GM04504 (cell line): ENCODE data around the gene CRYGA.
"Not testable (repeated sequence)": the region's sequence is repeated elsewhere in the genome, so short reads cannot be mapped to it uniquely, and the experiment has no call there.

ENCODE experiments used
- DNase-seq: peaks from one replicate; pipeline ENCODE4 v3.0.0-alpha.2; 2012; ENCODE audit warnings: low read depth

Gene CRYGA

DNA sequence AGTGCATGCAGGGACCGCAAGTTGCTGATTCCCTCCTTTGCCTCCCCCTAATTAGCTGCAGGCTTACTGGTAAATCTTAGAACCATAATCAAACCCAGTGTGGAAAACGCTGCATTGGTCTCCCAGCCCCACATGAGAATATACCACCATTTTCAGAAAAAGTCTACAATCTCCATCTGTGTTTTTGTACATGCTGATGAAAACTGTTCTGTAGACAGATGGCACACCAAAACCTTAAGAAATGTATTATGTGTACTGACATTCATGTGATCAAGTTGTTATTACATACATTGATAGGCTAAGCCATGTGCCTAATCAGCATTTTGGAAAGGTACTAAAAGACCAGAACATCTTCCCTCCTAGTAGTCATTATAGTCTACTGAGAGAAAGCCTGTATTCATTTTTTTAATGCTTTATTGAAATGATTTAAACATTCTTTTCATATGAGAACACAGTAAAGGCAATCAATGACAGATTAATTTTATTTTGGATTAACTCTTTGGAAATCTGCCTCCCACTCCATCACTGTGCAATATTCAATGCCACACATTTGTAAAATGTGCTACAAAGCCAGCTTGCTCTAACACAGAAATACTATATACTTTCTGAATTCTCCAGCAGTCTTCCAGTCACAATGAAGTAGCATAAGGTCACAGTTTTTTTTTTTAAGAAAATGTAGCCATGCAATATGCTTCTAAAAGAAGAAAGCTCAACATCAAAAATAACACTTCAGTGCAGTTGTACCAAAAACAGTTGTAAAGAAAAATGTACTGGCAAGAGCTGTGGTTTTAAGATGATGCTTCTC, 1.8 kb upstream of the CRYGA start:
- DNase-seq = no peak

DNA sequence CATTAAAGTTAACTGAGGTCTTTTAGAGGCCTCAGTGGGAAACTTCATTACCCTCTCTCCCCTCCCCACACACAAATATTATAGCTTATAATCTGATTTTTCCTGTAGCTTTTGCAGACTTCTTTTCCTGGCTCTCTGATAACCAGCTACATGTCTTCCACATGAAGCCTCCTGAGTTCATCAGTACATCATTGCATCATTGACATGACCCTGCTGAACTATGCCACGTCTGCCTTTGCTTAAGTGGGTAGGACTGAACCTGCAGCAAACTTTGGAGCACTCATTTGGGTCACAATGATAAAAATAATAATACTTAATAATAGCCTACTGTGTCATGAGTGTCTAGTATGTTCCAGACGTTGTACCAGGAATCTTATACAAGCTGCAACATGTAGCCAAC, 7.0 kb downstream of the CRYGA start:
- no peak for DNase-seq

DNA sequence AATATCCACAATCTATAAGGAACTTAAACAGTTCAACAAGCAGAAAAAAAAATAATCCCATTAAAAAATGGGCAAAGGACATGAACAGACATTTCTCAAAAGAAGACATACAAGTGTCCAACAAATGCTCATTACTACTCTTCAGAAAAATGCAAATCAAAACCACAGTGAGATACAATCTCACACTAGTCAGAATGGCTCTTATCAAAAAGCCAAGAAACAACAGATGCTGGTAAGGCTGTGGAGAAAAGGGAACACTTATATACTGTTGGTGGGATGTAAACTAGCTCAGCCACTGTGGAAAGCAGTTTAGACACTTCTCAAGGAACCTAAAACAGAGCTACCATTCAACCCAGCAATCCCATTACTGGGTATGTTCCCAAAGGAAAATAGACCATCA, 10.2 kb downstream of the CRYGA start:
- no peak for DNase-seq

DNA sequence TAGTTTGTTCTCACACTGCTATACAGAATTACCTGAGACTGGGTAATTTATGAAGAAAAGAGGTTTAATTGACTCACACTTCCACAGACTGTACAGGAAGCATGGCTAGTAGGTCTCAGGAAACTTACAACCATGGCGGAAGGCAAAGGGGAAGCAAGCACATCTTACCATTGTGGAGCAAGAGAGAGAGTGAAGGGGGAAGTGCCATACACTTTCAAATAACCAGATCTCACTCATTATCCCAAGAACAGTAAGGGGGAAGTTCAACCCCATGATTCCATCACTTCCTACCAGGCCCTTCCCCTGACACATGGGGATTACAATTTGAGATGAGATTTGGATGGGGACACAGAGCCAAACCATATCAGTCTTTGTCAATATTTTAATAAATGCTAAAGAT, 12.4 kb downstream of the CRYGA start:
- no peak for DNase-seq

DNA sequence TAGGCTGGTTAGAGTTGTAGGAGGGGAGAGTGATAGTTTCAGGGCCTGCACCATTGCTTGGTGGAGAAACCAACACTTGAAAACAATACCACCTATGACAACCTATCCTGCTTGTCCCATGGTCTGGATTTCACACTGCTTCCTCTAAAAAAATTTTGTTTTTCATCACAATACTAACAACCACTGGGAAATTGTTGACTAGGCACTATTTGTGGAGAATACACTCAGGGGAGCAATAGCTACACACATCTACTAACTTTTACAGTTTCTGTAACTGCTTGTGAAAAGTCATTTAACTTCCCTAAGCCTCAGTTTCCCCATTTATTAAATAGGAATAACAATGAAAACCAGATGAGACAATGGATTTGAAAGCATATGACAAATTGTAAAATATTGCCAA, 13.3 kb downstream of the CRYGA start:
- no peak for DNase-seq

DNA sequence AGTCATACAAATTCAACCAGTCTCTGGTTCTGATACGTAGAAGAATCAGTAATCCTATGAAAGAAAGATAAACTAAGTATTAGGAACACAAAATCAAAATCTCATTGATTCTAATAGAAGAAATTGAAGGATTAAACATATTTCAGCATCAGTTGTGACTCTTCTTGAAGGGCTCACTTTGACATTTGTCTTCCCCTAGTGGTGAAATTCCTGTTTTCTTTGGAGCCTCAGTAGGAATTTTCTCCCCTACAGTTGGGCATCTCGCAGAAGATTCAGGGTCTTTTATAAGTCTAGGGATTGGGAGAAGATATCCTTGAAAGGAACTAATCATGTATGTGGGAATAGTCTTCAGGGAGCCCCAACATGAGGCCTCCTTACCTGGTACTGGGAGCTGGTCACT, 14.6 kb downstream of the CRYGA start:
- DNase-seq = no peak

DNA sequence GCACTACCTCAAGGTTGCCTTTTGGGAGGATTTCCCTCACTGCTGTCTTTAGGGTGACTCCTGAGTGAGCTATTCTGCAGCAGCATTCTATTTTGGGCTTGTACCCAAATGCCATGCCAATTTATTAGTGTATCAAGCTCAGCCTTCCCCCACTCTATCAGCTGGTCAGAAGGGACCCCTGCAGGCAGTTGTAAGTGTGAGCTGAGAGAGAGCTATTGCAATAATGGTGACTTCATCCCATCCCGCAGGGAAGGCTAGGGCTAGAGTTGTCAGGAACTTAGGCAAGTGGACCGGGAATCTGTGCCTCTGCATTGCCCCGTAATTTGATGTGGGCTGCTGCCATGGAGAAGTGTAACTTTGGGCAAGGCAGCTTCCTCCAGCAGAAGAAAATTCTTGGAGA, 15.6 kb downstream of the CRYGA start:
- no peak for DNase-seq

DNA sequence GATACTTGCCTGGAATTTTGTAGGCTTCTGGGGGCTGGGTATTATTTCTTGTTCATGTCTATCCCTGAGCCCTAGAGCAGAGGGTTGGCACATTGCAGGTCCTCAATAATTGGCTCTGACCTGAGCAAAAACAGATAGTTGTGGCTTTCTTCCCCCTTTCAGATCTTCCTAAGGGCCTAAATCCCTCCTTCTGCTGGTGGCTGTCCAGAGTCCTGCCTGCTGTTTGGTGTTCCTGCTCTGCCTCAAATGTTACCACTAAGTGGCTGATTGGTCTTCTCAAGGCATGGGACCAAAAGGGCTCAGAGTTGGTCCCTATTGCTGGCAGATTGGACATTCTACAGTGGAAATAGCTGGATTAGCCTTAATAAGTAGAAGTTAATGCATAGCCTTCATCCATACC, 16.4 kb downstream of the CRYGA start:
- DNase-seq = no peak

DNA sequence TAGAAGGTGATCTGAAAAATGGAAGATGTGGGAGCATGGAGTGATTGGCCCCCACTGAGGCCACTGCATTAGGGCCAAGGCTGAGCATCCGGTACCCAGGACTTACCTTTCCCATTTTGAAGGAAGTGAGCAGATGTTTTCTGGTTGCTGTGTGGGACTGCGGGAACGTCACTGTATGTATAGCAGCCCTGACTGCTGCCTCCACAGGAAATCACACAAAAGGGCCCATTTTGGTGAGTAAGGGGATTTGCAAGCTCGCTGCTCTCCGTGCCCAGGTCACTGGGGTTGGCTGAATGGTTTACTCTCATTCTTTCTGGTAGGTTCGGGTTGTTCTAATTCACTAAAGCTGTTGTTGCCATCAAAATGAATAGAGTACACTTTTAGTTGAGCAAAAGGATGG, 17.4 kb downstream of the CRYGA start, which contains the start of gene CRYGB:
TSS of gene CRYGB (minus strand) at position 153 of the 400 bp plus-strand sequence. CDS start at position 115, 38 bp downstream.
- DNase-seq = no peak

DNA sequence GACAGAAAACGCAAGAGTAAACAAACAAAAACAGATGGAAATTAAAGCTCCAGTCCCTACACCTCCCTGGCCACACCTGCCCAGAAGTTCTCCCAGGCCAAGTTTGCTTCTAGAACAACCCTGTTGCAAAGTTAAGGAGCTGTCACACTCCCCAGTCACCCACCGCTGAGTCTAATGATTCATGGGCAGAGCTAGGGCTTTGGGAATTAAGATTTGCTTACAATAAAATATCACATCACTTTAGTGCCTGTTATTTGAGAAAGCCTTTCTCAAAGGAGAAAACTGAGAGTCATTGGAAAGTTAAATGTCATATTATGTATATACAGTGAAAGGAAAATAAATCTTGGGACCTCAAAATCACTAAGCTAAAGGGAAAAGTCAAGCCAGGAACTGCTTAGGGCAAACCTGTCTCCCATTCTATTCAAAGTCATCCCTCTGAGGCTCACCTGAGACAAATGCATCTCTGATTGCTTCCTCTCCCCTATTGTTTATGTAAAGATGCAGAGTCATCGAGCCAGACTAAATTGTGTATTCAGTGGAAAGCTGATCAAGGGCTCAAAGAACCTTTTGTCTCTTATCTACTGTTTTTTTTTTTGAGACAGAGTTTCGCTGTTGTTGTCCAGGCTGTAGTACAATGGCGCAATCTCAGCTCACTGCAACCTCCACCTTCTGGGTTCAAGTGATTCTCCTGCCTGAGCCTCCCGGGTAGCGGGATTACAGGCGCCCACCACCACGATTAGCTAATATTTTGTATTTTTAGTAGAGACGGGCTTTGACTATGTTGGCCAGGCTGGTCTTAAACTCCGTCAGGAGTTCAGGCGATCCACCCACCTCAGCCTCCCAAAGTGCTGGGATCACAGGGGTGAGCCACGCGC, 20.2 kb downstream of the CRYGA start:
- no peak for DNase-seq

DNA sequence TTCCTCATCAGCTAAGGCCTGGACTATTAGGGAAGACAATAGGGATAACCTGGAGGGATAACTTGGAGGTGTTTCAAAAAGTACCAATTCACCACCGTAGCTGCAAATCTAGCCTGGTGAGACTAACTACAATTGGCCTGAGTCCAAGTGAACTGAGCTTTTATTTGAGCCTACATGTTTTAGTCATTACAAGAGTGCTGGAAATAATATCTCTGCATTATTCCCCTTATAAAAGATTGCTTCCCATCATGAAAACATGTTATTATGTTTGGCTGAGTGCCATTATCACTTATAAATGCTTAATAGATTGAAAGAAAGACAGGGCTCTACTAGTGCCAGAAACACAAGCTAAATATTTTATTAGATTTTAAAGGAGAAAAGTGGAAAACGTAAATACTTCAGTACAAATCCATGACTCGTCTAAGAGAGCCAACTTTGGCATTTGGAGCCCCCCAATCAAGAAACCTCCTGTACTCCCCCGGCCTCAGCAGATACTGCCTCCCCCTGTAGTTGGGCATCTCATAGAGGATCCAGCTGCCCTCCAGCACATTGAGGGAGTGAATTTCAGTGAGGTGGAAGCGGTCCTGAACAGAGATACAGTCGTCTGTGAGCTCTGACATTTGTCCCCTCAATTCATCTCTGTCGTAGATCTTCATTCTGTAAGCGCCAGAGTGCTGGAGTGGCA, 21.0 kb downstream of the CRYGA start:
- peak; percentile 3 for DNase-seq

DNA sequence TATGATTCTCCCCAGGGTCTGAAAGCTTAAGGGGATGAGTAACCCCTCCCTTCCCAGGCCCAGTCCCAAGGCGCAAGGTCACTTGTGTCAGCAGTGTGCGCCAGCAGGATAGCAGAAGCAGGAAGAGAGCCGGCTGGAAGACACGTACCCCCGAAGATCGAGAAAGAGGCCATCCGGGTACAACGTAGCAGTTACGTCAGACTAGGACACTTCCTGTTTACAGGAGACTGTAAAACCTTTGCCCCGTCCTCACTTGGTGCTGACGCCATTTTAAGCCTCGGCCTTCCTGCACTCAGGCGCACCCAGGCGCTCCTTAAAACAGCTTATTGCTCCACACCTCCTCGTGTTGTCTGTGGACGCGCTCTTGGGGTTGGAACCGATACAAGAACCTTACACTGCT, 23.9 kb downstream of the CRYGA start:
- no peak for DNase-seq

DNA sequence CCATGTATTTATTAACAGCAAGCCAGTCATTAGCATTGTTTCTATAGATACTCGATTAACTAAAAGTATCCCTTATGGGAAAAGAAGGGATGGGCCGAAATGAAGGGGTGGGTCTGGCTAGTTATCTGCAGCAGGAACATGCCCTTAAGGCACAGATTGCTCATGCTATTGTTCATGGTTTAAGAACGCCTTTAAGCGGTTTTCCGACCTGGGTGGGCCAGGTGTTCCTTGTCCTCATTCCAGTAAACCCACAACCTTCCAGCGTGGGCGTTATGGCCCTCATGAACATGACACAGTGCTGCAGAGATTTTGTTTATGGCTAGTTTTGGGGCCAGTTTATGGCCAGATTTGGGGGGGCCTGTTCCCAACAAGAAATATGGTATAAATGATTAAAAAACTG, 25.1 kb downstream of the CRYGA start:
- DNase-seq = not testable (repeated sequence)

DNA sequence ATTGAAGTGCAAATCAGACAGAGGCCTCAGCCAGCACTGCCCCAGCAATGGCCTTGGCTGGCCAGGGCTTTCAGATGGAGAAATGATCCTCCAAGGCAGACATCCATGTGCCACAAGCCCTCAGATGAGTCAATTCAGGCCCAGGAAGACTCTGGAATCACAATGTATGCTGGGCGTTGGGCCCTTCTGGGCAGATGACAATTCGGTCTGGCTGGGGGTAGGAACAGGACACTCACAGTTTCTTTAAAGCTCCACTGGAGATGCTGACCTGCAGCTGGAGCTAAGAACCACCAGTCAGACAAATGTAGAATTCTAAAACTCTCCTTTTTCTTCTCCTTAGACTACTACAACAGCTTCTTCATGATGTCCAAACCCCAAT, 26.7 kb downstream of the CRYGA start:
- no peak for DNase-seq

DNA sequence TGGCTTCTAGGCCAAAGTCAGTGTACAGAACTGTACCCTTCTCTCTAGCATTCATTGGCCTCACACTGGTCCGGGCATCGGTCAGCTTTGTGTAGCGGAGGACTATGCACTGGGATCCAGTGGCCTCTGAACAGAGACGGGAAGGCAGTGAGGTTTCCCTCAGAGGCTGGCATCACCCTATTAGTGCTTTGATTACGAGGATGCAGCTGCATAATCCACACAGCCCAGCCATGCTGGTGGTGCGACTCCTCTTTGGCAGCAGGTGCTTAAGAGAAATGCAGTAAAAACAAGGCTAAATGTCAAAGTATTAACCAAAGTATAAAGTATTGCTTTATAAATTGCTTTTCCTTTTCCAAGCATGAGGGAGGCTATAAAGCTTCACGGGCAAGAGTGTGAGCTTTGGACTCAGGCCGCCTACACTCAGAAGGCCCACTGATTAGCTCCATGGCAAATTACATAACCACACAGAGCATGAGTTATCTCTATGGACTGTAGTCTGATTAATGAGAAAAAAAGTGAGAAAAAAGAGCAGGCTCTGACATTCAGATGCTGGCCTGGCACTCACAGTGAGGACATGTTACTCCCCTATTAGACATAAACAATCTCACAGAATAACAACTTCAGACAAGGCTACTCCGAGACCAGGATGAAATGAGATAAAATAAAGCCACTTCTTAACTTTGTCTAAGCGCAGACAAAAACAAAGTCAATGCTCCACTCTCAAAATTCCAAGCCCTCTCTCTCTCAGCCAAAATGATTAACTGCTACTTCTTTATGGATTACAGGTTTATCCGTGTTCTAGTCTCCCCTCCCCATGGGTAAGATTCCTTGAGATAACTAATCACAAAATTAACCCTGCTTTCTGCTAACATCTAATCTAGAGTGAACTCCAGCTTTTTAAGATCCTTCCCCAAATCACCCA, 27.3 kb downstream of the CRYGA start:
- no peak for DNase-seq

DNA sequence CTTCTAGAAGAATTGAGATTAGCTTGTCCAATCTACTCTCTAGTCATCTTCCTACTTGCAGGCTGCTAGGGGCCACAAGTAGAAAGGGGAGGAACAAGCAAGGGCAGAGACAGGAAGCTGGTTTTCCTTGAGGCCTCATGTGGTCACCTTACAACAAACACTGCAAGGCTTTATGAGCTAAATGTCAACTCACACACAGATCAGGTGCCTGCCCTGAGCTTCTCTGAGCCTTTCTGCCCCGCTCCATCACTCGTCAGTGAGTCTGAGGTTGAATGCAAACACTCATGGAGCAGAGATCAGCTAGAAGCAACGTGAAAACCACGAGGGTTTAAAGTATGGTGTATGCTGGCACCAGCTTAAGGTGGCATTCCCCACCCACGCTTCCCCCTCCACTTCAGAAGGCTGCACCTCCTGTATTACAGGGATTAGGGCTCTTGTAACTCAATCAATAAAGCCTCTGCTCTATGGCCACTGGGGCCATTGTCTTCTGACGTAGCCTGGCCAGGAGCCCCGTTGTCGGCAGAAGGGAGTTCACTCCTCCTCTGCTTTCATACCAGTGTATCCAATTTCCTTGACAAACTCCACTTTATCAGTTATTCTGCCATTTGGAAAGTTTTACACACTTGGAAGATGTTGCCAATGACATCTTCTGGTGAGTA, 28.3 kb downstream of the CRYGA start:
- no peak for DNase-seq

DNA sequence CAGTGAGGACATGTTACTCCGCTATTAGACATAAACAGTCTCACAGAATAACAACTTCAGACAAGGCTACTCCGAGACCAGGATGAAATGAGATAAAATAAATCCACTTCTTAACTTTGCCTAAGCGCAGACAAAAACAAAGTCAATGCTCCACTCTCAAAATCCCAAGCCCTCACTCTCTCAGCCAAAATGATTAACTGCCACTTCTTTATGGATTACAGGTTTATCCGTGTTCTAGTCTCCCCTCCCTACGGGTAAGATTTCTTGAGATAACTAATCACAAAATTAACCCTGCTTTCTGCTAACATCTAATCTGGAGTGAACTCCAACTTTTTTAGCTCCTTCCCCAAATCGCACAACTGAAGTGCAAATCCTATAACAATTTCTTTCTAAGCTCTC, 32.7 kb downstream of the CRYGA start:
- DNase-seq = no peak

DNA sequence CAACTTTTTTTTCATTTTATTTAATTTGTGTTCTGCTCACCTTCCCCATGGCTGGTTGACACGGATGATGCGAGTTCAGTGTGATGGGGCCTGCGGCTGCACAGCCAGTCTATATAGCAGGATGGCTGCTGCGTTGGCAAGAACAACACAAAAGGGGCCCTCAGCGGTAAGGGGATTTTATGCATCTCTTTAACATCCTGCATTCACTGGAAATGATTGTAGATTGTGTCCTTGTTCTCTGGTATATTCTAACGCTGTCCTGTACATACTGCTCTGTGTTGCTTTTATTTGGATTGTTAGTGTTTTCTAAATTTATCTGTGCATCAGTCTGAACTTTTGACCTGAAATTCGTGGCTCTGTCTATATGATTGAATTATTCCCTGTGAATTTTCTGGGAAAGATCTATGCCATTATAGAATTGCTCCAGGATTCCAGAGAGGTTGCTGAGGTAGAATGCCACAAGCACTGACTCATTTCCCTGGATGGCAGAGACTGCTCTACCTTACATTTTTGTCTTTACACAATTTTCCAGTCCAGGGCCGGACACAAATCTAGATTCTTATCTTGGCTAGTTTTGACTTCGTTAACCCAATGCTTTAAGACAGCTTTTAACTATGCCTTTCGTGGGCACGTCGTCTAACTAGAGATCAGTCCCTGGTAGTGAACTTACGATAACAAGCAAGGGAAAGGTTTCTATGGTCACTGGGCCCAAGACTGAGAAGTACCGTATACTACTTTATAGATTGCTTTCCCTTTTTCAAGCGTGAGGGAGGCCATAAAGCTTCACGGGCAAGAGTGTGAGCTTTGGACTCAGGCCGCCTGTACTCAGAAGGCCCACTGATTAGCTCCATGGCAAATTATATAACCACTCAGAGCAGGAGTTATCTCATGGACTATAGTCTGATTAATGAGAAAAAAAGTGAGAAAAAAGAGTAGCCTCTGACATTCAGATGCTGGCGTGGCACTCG, 33.4 kb downstream of the CRYGA start, which contains the start of gene CRYGC:
TSS of gene CRYGC (minus strand) at position 85 of the 968 bp plus-strand sequence. CDS start at position 49, 36 bp downstream.
- no peak for DNase-seq

DNA sequence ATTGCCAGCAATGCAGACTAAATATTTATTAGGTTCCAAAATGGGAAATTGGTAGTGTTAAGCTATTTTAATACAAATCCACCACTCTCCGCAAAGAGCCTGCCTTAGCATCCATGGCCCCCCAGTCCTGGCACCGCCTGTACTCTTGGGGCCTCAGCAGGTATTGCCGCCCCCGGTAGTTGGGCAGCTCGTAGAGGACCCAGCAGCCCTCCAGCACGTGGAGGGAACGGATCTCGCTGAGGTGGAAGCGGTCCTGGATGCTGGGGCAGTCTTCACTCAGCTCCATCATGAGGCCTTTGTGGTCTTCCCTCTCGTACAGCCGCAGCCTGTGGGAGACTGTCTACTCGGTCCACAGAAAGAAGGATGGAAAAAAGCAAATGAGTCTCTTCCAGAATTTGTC, 35.3 kb downstream of the CRYGA start:
- no peak for DNase-seq

DNA sequence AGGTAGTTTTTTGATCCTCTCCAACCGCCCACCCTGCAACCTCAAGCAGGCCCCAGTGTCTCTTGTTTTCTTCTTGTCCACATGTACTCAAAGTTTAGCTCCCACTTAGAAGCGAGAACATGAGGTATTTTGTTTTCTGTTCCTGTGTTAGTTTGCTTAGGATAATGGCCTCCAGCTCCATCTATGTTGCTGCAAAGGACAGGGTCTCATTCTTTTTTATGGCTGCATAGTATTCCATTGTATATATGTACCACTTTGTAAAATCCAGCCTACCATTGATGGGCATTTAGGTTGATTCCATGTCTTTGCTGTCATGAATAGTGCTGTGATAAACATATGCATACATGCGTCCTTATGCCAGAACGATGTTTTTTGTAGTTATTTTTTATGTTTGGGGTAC, 36.3 kb downstream of the CRYGA start:
- no peak for DNase-seq
